GDM1 (cell line): ENCODE results near the gene C20orf141.

Experiments used
- DNase-seq: peaks from one replicate; lab custom pipeline; 2025; lab: John Stamatoyannopoulos, UW

The C20orf141 gene

GRCh38 chr20:2851086-2851485, 36.3 kb downstream of the C20orf141 start:
- DNase-seq: no peak

DNA sequence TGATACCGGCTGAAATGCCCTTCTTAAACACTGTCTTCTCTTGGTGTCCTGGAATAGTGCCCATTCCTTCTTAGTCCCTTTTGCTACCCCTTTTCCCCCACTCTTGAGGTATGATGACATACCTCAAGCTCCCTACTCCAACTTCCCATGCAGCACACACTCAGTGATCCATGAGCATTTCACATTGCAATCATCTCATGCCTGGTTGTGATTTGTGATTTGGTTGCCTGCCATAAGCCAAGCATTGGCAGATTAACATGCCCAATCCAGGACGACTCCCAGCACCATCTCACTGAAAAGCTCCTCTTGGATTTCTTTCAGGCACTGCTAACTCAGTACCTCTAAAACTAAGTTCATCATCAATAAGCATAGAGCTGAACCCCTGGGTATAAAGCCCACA, 43.8 kb downstream of the C20orf141 start:
- DNase-seq: no peak

- DNase-seq: no peak
Measured at GRCh38 chr20:2859330-2860121, 44.7 kb downstream of the C20orf141 start.

DNA sequence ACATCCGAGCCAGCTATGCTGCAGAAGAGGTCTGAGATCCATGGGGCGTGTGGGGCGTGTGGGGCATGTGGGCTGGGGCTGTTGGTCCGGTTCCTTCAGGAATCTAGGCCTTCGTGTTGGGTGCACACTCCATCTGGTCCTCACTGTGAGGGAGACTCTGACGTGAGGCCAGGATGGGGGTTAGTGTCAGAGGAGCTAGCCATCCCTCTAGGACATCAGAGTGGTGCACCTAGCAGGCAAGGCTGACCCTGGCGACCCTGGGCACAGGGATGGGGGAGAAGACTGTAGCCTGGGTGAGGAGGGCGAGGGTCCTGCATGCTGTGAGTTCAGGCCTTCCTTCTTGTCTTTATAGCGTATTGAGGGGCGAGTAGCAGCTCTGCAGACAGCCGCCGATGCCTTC, 49.8 kb downstream of the C20orf141 start:
- no peak for DNase-seq

DNA sequence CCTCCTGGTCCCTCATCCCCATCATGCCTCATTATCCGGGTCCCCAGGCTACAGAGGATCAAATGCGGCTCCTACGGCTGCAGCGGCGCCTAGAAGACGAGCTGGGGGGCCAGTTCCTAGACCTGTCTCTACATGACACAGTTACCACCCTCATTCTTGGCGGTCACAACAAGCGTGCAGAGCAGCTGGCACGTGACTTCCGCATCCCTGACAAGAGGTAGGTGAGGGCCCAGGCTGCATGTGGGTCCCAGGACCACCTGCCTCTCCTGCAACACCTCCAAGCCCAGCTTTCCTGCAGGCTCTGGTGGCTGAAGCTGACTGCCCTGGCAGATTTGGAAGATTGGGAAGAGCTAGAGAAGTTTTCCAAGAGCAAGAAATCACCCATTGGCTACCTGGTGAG, 50.3 kb downstream of the C20orf141 start:
- DNase-seq: no peak
